Right ventricle myocardium superior (tissue), 1 donor: ENCODE results near the gene KDSR. TPM values are rescaled to one million over a fixed set of nuclear protein-coding genes. Genes with fewer than 3 reads are reported as not detected.
A peak's percentile ranks its signal among the peaks of the same experiment; 100 is the strongest.

Source experiments
- ATAC-seq: fragments of 200-7000 bp; cut with Tn5 transposase; one replicate; pipeline ENCODE4 v1.9.1; 2020; ENCODE audit warnings: mild to moderate bottlenecking; ENCODE audit not compliant: poor library complexity
- DNase-seq: peaks from one replicate; pipeline ENCODE4 v3.0.0-alpha.2; 2020
- intact Hi-C: fragments of 100-400 bp; cut with DNase I; formaldehyde crosslinking; loops from one replicate; pipeline ENCODE4 v1.11.2; 2022
- total RNA-seq: library from RNA; stranded (reverse); fragmentation: NEBNext Ultra II Directional; extraction: Animal tissue kit (Norgen Biotek cat#: 25700); gene quantifications from one replicate; pipeline ENCODE4 v1.2.1, GENCODE V29; 2021
- donor health status: DM: no; HTN: yes; CAD: no; lungs with severe emphysema.

The KDSR gene
- total RNA-seq, 1 donor from 2014 or later: 29.2 TPM

DNA sequence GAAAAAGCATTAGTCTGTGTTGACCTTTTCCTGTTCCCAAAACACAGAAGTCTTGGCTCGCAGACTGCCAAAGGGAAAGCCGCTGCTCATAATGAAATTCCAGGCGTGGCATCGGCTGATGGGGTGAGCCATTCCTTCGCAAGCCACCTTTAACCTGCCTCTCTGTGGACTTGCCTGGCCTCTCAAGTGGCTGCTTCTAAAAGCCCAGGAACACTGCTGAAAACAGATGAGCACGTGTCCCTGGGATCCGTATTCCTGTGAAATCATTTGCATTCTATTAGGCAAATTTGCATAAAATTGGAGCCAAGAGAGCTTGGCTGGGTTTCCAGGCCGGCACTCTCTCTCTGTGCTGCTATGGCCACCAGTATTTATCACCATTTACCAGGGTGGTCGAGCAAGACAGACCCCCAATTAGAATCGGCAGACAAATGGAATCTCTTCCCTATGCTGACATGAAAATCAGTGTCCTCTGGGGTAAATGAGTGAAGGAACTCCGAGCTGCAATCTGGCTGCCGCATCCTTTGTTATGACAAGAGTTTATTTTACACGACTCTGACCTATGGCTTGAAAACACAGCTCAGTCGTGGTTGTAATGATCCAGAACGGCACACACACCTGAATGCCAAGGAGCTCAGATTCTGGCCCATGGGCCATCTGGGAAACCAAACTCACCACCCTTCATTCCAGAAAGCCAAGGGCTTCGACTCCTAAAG is 69.2 kb downstream of the KDSR start:
- ATAC-seq (no peak), DNase-seq (no peak)
- intact Hi-C loops: no loop called here

DNA sequence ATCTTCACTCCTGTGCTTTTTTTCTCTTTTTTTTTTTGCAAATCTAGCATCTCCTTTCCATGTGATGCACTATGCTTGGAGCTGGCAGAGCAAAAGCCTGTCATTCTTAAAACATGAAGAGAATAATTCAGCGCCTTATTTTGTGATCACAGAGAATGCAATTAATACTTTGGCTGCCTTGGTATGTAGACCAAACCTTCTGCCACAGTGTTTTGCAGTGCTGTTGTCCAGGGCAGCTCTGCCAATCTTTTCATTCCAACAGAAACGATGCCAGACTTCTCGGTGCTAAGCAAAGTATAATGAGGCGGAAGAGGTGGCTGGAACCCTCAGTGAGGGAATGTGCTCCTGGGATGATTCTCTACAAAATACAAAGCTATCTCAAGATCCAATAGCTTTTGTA is 73.1 kb downstream of the KDSR start:
- DNase-seq (no peak), ATAC-seq (peak; percentile 80)
- intact Hi-C loops: no loop called here

GRCh38 chr18:63292831-63293683 is 73.9 kb downstream of the KDSR start:
- intact Hi-C loops: no loop called here
- DNase-seq (peak; percentile 38), ATAC-seq (no peak)

- DNase-seq: no peak
- ATAC-seq: peak; percentile 44
- intact Hi-C loops: no loop called here
Observed at GRCh38 chr18:63291278-63291677, 75.7 kb downstream of the KDSR start.

- ATAC-seq (no peak), DNase-seq (no peak)
- intact Hi-C loops: no loop called here
Observed at GRCh38 chr18:63290821-63291200, 76.2 kb downstream of the KDSR start.

DNA sequence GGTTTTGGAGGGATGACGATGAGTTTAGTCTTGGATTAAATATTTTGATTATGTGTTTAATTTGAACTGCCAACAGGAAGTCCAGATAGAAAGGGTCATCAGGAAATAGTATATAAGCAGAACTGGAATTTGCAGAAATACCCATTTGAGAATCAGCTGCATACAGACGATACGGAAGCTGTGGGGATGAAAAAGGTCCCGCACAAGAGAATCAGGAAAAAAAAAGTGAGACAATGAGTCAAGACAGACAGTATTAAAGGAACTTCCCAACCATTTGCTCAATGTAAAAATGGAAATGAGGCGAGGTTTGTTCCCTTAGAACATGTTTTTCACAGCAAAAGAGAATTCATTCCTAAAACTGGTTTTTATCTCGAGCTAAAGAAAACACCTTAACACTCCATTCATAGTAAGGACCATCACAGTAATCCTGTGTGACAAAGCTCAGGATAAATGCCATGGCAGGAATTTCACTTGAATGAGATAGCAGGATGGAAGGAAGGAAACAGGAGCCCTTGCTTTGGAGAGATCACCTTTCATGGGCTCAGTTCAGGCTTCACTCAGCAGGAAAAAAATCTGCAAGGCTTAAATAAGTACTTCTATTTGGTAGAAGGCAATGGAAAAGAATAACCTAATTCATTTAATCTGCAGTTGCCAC is 76.7 kb downstream of the KDSR start:
- no peak for DNase-seq
- ATAC-seq: no peak
- intact Hi-C loops: no loop called here

GRCh38 chr18:63288311-63288710 is 78.7 kb downstream of the KDSR start:
- intact Hi-C loops: no loop called here
- DNase-seq (no peak), ATAC-seq (no peak)

DNA sequence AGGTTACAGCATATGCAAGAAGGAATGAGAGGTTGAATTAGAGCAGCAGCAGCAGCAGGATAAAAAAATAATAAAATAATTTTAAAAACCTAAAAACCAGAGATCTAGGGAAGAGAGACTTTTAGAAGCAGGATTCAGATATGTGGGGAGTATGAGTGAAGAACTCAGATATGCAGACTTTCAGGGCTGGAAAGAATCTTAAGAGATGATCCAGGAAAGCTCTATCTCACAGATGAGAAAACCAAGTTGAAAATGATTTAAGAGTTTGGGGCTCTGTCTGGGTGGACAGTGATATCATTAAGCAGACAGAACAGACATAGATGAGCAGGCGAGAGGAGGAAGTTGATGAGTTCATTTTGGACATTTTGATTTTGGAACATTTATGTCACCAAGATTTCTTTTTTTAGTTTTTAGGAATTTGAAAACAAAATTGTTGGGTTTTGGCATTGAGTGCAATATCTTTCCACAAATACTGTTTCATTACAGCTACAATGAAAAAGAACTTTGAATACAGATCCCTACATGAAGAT is 79.2 kb downstream of the KDSR start:
- DNase-seq: no peak
- ATAC-seq: no peak

GRCh38 chr18:63286926-63287325 is 80.1 kb downstream of the KDSR start:
- intact Hi-C loops: no loop called here
- no peak for DNase-seq
- no peak for ATAC-seq

More for the DNA sequence above, 79.2 kb downstream of the KDSR start:
- intact Hi-C loops: no loop called here

DNA sequence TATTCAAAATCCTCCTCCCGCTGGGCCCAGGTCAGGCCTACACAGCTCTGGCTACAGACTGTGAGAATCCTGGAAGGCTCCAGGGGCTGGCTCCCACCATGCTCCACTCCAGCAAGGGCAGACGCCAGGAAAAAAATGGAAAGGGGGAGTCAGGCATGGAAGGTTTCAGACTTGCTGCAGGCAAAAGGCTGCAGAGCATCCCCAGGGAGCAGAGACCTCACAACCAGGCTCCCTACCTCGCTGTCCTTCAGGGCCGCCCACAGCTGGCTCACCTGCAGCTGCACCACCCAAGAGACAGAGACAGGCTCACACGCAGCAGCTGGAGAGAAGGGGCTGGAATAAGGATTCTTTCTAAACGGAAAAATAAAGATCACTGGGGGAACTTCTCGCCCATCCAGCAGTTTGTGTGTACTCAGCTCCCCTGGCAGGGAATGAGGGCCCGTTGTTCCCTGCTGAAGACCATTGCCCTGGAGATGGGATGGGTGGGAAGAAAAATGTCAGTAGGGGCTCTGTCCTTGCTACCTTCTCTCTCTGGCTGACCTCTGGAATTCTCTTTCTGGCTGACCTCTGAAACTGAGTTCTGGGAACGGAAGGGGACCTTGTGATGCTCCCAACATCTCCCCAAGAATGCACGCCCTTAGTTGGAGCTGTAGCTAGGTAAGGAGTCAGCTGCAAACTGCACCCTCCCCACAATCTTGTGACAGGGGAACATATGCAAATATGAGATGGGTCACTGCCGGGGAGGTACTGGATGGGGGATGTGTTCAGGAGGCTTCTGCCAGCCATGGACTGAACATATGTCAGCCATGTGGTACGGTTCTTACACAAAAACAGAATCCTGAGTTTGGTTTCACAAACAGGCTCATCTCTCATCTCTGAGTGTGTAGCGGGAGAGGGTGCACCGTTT is 81.9 kb downstream of the KDSR start:
- ATAC-seq: peak; percentile 22
- DNase-seq: no peak
- intact Hi-C loops: no loop called here

DNA sequence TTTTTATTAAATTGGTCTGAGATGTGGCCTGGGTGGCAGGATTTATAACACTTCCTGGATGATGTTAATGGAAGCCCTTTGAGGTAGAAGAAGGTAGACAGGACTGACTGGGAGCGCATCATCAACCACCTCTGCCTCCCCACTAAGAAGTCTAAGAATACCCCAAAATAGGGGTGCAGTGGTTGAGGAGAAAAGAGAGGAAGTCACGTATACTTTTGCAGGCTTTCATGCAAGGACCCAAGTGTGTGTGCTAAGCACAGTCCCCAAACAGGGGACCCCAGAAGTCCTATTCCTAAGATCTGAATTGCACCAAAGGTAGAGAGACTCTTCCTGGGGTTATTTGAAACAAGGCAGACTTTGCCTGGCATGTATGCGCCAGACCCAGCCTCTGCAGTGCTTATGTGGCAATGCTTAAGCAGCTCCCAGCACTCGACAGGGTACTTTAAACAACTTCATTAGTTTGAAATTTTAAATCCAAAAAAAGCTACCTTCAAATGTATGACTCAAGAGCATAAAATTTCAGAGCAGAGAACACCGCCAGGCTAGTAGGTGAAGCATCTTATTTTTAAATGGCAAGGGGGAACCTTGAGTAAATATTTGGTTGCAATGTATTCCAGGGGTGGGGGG is 82.7 kb downstream of the KDSR start:
- ATAC-seq (no peak), DNase-seq (no peak)
- intact Hi-C loops: no loop called here

- no peak for ATAC-seq
- intact Hi-C loops: no loop called here
- no peak for DNase-seq
Observed at GRCh38 chr18:63283305-63284094, 83.5 kb downstream of the KDSR start.

- ATAC-seq: no peak
- DNase-seq: no peak
- intact Hi-C loops: no loop called here
Observed at GRCh38 chr18:63282793-63283192, 84.2 kb downstream of the KDSR start.

Other genes with a start within 250 kb of the KDSR start
- gene BCL2, start 47.4 kb downstream of the KDSR start, total RNA-seq: 9.0 TPM
- 15.9 TPM for gene VPS4B, start 55.3 kb upstream of the KDSR start, total RNA-seq
- gene SERPINB5, start 109.8 kb upstream of the KDSR start, total RNA-seq: not detected
- gene SERPINB12, start 175.2 kb upstream of the KDSR start, total RNA-seq: not detected
- not detected for gene SERPINB13, start 220.1 kb upstream of the KDSR start, total RNA-seq